ENCODE results near the gene LARP7. TPM values are rescaled to one million over a fixed set of nuclear protein-coding genes. Genes with fewer than 3 reads are reported as not detected.

Gene LARP7
- total and polyA plus RNA-seq, 2 of the 8 experiments (the other 6 are each of a cell fraction or from before 2014, with no cell fraction given), result 9.3 to 38.3 TPM

- Histone ChIP-seq H2BK15ac (ENCODE audit: low read length) (no peak overlapping the region), H3K27ac (ENCODE audit: low read depth, low read length) (peak overlapping the region; percentile 92), H3K79me2 (ENCODE audit: control insufficient read depth in 1 of 2, insufficient read depth in 2 of 2, low read length in 2 of 2) (peaks cover 0 to 43% of the 10 kb centered on the region in 2 experiments; a peak in 2 of 4 replicates), H2AFZ (ENCODE audit: low read length) (no peak overlapping the region), H2BK20ac (ENCODE audit: low read length) (no peak overlapping the region), H4K91ac (replicated peaks; ENCODE audit: insufficient read length, low read length) (peak overlapping the region; percentile 68), H3K79me1 (ENCODE audit: low read depth, low read length) (0 out of 2 replicates have a peak, but pooled peaks cover under 1% of the 10 kb centered on the region), H2BK120ac (replicated peaks; ENCODE audit: low read depth, low read length) (no peak overlapping the region), H4K20me1 (replicated peaks in 1 of 2; ENCODE audit: control insufficient read depth in 1 of 2, insufficient read depth in 2 of 2, low read length in 2 of 2) (no peaks in the 10 kb centered on the region), H3K56ac (replicated peaks; ENCODE audit: insufficient read length, low read depth, low read length) (peak overlapping the region; percentile 96), H3K4me2 (ENCODE audit: insufficient read depth in 1 of 2, low read depth in 2 of 2, low read length in 2 of 2) (peak overlapping the region; percentile 55 to 65), H3K4me1 (replicated peaks in 1 of 4; ENCODE audit: control insufficient read depth in 3 of 4, insufficient read depth in 4 of 4, low read length in 3 of 4) (peaks cover 0 to 8% (median 1%) of the 10 kb centered on the region in 4 experiments; a peak in 2 of 7 replicates), H3K9me3 (ENCODE audit: insufficient read depth in 2 of 2, low read depth in 1 of 2, low read length in 1 of 2) (no peaks in the 10 kb centered on the region), H3K9ac (replicated peaks in 1 of 4; ENCODE audit: extremely low read depth in 1 of 4, low read depth in 3 of 4, low read length in 3 of 4) (peak overlapping the region; percentile 91 to 99 (median 94)), H2BK5ac (ENCODE audit: low read depth, low read length) (peak overlapping the region; percentile 85), H4K5ac (ENCODE audit: insufficient read length, low read depth, low read length) (peak overlapping the region; percentile 96), H2AK5ac (ENCODE audit: low read depth, low read length) (no peak overlapping the region), H3K23me2 (ENCODE audit: low read depth, low read length) (peaks cover 2% of the 10 kb centered on the region; the same call in 1 of the 2 replicates), H3K23ac (ENCODE audit: insufficient read length) (no peak overlapping the region), H3K4ac (replicated peaks; ENCODE audit: insufficient read length, low read depth, low read length) (peak overlapping the region; percentile 99), H2BK12ac (ENCODE audit: low read depth, low read length) (no peak overlapping the region; the same call in 1 of the 2 replicates), H3K14ac (ENCODE audit: insufficient read length) (peak overlapping the region; percentile 99), H3K36me3 (ENCODE audit: control insufficient read depth in 2 of 4, insufficient read depth in 4 of 4, low read length in 3 of 4) (peaks cover 9 to 39% (median 24%) of the 10 kb centered on the region in 4 experiments; a peak in 6 of 8 replicates), H4K8ac (ENCODE audit: extremely low read depth, insufficient read depth, low read length) (no peak overlapping the region), H3K27me3 (replicated peaks in 1 of 4; ENCODE audit: control insufficient read depth in 3 of 4, extremely low read depth in 1 of 4, insufficient read depth in 3 of 4, low read length in 3 of 4) (no peaks in the 10 kb centered on the region), H3K4me3 (ENCODE audit: extremely low read depth in 1 of 4, insufficient read depth in 2 of 4, low read depth in 3 of 4, low read length in 4 of 4) (peak overlapping the region; percentile 75 to 100 (median 100)), H3K18ac (ENCODE audit: extremely low read depth, low read length) (peak overlapping the region; percentile 49; the same call in 1 of the 2 replicates)
- no peak for DNase-seq (ENCODE audit: low read depth in 1 of 2, low spot score in 2 of 2)
- peak; percentile 45 for FAIRE-seq
- WGBS, 2 experiments (ENCODE audit: extremely low coverage in 1 of 2, insufficient coverage in 1 of 2, insufficient read length in 1 of 2, insufficient replicate concordance in 2 of 2, low coverage in 1 of 2, low lambda C conversion rate in 2 of 2, missing lambda C conversion rate in 1 of 2), result 0% methylated on average over 3 of the region's 3 CpGs; no CpG with 5 or more reads in 1 of the 2 experiments
- CTCF ChIA-PET (ENCODE audit: partially characterized antibody), result interaction anchor here (0.8 to 3.8 kb wide), 10 partner anchors 14 to 291 kb away, joined by 3 to 17 read pairs (median 4); no protein-coding TSS in a partner anchor
- POLR2A ChIA-PET (ENCODE audit: partially characterized antibody), result interaction anchor here (0.6 to 9.8 kb wide), 28 partner anchors 8 to 239 kb away, joined by 4 to 612 read pairs (median 11); partner anchors contain the start of genes LARP7 and ZGRF1
- TF ChIP-seq RNF2 (IDR thresholded peaks at IDR 0.05; ENCODE audit: borderline replicate concordance, low read depth, low read length, missing control alignments, poor library complexity, severe bottlenecking) (no peak), NANOG (IDR thresholded peaks at IDR 0.05; ENCODE audit: insufficient read depth, low read depth, low read length, poor library complexity, severe bottlenecking) (no peak), POLR2AphosphoS5 (IDR thresholded peaks at IDR 0.05; ENCODE audit: low read depth, low read length) (peak; percentile 98), CEBPB (IDR thresholded peaks at IDR 0.05; ENCODE audit: low read depth, low read length) (no peak), CHD1 (IDR thresholded peaks at IDR 0.05; ENCODE audit: low read depth, low read length) (peak; percentile 69; the same call in 1 of the 2 replicates), KDM4A (IDR thresholded peaks at IDR 0.05; ENCODE audit: low read depth, low read length, severe bottlenecking) (peak; percentile 22), PHF8 (conservative IDR thresholded peaks at IDR 0.05; ENCODE audit: low read depth, low read length) (0 out of 2 replicates have a peak, but pooled peaks have one; percentile 17), SIRT6 (IDR thresholded peaks at IDR 0.05; ENCODE audit: low read length) (peak; percentile 99), BRCA1 (IDR thresholded peaks at IDR 0.05; ENCODE audit: low read depth, low read length) (no peak), YY1 (IDR thresholded peaks at IDR 0.05; ENCODE audit: low read depth, low read length) (peak; percentile 46; the same call in 1 of the 2 replicates), TAF1 (IDR thresholded peaks at IDR 0.05; ENCODE audit: low read depth, low read length) (0 out of 2 replicates have a peak, but pooled peaks have one; percentile 58), POLR2A (IDR thresholded peaks at IDR 0.05; ENCODE audit: control extremely low read depth in 1 of 2, low read depth in 2 of 2, low read length in 2 of 2) (peak; percentile 45 to 82), TCF12 (IDR thresholded peaks at IDR 0.05; ENCODE audit: low read depth, low read length) (no peak)
These were observed 10.8 kb downstream of the LARP7 start for GRCh38 chr4:112647785-112648184.

Measured in H1 (cell line).